Stimulated activated CD4-positive, alpha-beta T cell treated with anti-CD3 and anti-CD28 coated beads, TNF-alpha, amount 100 ng/mL, for 4 hours (primary cell): ENCODE results near the gene ESYT1.
A peak's percentile ranks its signal among the peaks of the same experiment; 100 is the strongest.

ENCODE experiments used
- DNase-seq, 3 experiments: peaks; one replicate each; pipeline ENCODE4 v3.0.0-alpha.2; 2020; ENCODE audit warnings: low read depth in 3 of 3

ESYT1 gene

GRCh38 chr12:56127888-56128669 is at the start of gene ESYT1:
TSS of gene ESYT1 (plus strand) at chr12:56128267. CDS start at chr12:56128320, 53 bp downstream.
- DNase-seq = peak; percentile 79 to 97 (median 92)

- no peak for DNase-seq
Observed at GRCh38 chr12:56078427-56078826, 49.6 kb upstream of the ESYT1 start.

DNA sequence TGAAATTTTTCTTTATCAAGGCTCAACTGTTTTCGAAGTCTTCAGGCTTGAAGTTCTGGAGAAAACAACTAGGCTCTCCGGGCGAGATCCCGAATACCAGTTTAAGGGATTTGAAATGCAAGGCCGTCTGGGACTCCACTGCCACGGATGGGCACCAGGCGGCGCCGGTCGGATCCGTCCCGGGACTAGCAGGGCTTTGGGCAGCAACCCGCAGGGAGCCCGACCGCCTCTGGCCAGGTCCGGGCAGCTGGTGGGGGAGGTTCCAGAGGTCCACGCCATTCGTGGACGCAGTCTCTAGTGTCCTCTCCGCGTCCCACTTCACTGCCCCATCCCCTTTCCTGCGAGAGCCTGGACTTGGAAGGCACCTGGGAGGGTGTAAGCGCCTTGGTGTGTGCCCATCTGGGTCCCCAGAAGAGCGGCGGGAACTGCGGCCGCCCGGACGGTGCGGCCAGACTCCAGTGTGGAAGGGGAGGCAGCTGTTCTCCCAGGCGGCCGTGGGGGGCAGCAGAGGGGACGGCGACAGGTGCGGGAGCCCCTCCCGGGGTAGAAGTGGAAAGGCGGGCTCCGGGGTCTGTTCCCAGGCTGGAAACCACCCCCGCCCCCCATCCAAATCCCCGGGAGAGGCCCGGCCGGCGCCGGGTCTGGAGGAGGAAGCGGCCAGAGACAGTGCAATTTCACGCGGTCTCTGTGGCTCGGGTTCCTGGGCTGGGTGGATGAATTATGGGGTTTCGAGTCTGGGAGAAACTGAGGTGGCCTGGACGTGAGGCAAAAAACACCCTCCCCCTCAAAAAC is 48.9 kb upstream of the ESYT1 start:
- DNase-seq = peak in 2 of 3 experiments; percentile 19 to 25

DNA sequence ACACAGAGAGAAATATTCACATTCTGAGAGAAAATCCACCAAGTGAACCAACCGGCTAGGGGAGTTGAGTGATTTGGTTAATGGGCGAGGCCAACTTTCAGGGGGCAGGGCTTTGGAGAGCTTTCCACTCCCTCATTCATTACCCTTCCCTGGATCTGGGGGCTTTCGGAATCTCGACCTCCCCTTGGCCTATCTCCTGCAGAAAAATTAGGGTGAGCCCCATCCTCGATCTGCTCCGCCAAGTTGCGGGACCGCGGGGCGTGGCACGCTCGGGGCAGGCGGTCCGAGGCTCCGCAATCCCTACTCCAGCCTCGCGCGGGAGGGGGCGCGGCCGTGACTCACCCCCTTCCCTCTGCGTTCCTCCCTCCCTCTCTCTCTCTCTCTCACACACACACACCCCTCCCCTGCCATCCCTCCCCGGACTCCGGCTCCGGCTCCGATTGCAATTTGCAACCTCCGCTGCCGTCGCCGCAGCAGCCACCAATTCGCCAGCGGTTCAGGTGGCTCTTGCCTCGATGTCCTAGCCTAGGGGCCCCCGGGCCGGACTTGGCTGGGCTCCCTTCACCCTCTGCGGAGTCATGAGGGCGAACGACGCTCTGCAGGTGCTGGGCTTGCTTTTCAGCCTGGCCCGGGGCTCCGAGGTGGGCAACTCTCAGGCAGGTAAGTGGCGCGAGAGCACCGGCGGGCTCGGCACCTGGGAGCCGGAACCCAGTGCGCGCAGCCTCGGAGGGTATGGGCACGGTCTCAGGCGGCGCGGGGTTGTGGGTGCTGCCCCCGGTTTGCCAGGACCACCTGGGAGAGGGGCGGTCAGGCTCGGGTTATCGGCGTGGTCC is 48.1 kb upstream of the ESYT1 start, which contains the start of gene ERBB3:
Gene ERBB3, plus strand, starts transcription at position 443 of the 833 bp plus-strand sequence. Its CDS starts 136 bp downstream, at position 579.
- peak; percentile 39 to 58 (median 41) for DNase-seq

DNA sequence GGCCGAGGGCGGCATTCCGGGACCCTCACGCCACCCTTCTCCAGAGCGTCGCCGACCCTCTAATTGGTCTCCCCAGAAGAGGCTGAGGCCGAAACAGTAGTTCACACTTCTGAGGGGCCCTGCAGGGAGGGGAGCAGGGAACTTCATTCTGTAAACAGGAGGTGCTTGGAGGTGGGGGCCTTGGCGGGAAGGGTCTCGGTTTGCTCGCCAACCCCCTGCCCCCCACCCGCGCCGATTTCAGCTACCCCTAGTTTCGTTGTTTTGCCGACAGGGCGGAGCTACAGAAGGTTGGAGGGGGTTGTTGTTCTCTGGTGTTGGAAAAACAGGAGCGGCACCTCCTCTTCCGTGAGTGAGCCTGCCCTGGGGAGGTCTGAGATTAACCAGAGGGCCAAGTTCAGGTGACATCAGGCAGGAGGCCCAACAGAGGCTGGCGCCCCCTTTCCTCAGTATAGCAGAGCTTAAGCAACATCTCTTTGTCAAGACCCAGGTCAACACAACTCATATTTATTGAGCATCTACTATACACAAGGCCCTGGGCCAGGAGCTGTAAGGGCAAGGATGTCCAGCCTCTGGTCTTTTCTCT is 47.4 kb upstream of the ESYT1 start:
- no peak for DNase-seq

DNA sequence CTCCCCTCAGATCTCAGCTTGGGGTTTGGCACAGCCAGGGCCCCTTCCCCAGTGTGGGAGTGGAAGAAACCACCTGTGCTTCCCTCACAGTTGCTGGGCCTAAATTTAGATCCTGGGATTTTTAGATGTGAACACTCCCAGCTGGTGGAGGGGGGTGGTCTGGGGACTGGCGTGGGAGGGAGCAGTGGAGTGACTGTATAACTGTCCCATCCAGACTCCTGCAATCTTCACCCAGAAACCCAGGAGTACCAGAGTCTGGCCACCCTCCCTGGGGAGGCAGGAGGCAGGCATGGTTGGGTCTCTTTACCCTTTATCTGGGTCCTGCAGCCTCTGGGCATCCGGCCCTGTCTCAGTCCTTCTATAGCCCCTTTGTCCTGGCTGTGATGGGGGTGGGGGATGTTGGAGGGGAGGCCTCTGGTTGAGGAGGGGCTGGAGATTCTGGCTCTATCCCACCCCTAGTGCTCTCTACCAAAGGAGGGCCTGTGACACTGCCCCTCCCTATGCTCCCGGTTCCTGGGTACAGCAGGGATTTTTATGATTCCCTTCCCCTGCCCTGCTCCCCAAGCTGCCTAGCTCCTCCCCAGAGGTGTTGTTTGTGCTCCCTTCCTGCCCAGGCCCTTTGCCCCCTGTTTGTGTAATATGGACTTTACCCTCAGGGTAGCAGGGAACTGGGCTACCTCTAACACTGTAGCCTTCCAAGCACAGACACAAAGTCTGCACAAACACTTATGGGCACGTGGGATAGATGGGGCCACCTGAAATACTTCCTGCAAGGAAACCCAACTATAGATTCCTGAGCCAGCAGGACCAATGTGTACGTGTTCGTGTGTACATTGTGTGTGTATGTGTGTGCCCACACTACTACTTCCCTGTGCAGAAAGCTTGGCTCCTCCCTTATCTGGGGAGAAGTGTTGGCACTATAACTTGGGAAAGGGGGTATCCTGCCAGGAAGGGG is 46.4 kb upstream of the ESYT1 start:
- DNase-seq = no peak

DNA sequence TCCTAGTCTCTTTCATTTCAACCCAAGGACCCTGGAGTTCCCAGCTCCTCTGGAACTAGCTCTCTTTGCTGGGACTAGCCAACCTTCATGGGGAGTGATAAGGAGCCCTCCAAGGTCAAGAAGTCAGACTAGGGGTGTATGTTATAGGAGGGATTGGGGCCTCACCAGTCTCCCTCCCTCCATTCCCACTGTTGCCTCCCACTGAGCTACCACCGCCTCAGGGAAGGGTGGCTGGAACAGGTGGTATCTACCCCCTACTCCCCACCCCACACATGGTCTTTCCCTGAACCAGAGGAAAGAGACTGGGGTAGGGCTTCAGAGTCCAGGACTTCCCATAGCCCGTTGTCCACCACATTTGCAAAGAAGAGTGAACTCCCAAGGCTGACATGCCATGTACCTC is 45.7 kb upstream of the ESYT1 start:
- no peak for DNase-seq

- DNase-seq = no peak
Observed at GRCh38 chr12:56082967-56083366, 45.1 kb upstream of the ESYT1 start.

DNA sequence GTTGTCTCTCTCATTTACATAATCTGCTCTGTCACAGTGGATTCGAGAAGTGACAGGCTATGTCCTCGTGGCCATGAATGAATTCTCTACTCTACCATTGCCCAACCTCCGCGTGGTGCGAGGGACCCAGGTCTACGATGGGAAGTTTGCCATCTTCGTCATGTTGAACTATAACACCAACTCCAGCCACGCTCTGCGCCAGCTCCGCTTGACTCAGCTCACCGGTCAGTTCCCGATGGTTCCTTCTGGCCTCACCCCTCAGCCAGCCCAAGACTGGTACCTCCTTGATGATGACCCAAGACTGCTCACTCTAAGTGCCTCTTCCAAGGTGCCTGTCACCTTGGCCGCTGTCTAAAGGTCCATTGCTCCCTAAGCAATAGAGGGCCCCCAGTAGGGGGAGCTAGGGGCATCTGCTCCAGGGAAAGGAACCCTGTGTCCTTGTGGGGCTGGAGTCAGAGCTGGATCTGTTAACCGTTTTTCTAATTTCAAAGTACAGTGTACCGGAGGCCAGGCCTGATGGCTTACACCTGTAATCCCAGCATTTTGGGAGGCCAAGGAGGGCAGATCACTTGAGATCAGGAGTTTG is 43.0 kb upstream of the ESYT1 start:
- DNase-seq = no peak

- no peak for DNase-seq
Observed at GRCh38 chr12:56086096-56086495, 42.0 kb upstream of the ESYT1 start.

GRCh38 chr12:56086608-56087007 is 41.5 kb upstream of the ESYT1 start:
- DNase-seq = no peak

- no peak for DNase-seq
Observed at GRCh38 chr12:56087220-56087619, 40.8 kb upstream of the ESYT1 start.

- DNase-seq = no peak
Observed at GRCh38 chr12:56097738-56098137, 30.3 kb upstream of the ESYT1 start.

DNA sequence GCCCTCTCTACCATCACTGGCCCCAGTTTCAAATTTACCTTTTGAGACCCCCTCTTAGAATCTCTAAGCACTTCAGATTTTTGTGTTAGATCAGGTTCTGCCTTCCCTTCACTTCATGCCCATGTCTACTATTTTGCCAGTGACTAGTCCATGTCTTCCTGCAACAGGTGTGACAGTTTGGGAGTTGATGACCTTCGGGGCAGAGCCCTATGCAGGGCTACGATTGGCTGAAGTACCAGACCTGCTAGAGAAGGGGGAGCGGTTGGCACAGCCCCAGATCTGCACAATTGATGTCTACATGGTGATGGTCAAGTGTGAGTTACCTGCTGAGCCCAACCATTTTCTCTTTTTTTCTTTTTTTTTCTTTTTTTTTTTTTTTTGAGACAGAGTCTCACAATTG is 29.5 kb upstream of the ESYT1 start:
- DNase-seq = no peak

- DNase-seq = no peak
Observed at GRCh38 chr12:56099787-56100186, 28.3 kb upstream of the ESYT1 start.

- DNase-seq = no peak
Observed at GRCh38 chr12:56101045-56101444, 27.0 kb upstream of the ESYT1 start.

GRCh38 chr12:56102683-56103065 is 25.4 kb upstream of the ESYT1 start:
- DNase-seq = no peak

- DNase-seq = no peak
Observed at GRCh38 chr12:56103066-56103711, 24.9 kb upstream of the ESYT1 start.

GRCh38 chr12:56103823-56104108 is 24.3 kb upstream of the ESYT1 start:
- DNase-seq = no peak
